ENCODE measurements around the gene C16orf89.
A peak's percentile ranks its signal among the peaks of the same experiment; 100 is the strongest.
"Not testable (repeated sequence)": the region's sequence is repeated elsewhere in the genome, so short reads cannot be mapped to it uniquely, and the experiment has no call there.

The C16orf89 gene

GRCh38 chr16:5097470-5098220 lies 31.9 kb upstream of the C16orf89 start, which contains the start of gene EEF2KMT:
Gene EEF2KMT, minus strand, starts transcription at chr16:5097795. Its CDS starts 56 bp downstream, at chr16:5097739.
- DNase-seq (ENCODE audit: low read depth in 1 of 2, low spot score in 1 of 2): peak; percentile 97 to 99
- H3K4me3 ChIP-seq (replicated peaks; ENCODE audit: insufficient read depth, low read length): peak within 1 kb of the TSS; percentile 75
- not testable (repeated sequence) for H3K27me3 ChIP-seq (ENCODE audit: insufficient read depth, poor library complexity, severe bottlenecking)
- peak within 1 kb of the TSS; percentile 63 for H3K27ac ChIP-seq (replicated peaks)

- not testable (repeated sequence) for H3K27me3 ChIP-seq (ENCODE audit: insufficient read depth, poor library complexity, severe bottlenecking)
- Histone ChIP-seq H3K4me3 (replicated peaks; ENCODE audit: insufficient read depth, low read length) (peak overlapping the region; percentile 75), H3K27ac (replicated peaks) (peak overlapping the region; percentile 63)
- peak in 1 of 2 experiments; percentile 33 for DNase-seq (ENCODE audit: low read depth in 1 of 2, low spot score in 1 of 2)
Measured at GRCh38 chr16:5097061-5097469, 31.3 kb upstream of the C16orf89 start.

GRCh38 chr16:5096437-5097060 lies 30.8 kb upstream of the C16orf89 start:
- H3K4me3 ChIP-seq (replicated peaks; ENCODE audit: insufficient read depth, low read length): peak overlapping the region; percentile 75
- not testable (repeated sequence) for H3K27ac ChIP-seq (replicated peaks); H3K27me3 ChIP-seq (ENCODE audit: insufficient read depth, poor library complexity, severe bottlenecking); DNase-seq (ENCODE audit: low read depth in 1 of 2, low spot score in 1 of 2)

- H3K27ac ChIP-seq (replicated peaks); H3K4me3 ChIP-seq (replicated peaks; ENCODE audit: insufficient read depth, low read length); DNase-seq (ENCODE audit: low read depth in 1 of 2, low spot score in 1 of 2); H3K27me3 ChIP-seq (ENCODE audit: insufficient read depth, poor library complexity, severe bottlenecking): not testable (repeated sequence)
- TF ChIP-seq REST (IDR thresholded peaks at IDR 0.05; ENCODE audit: insufficient replicate concordance, low read depth): peak; percentile 46
Measured at GRCh38 chr16:5095145-5095830, 29.5 kb upstream of the C16orf89 start.

- H3K27ac ChIP-seq (replicated peaks); H3K27me3 ChIP-seq (ENCODE audit: insufficient read depth, poor library complexity, severe bottlenecking); H3K4me3 ChIP-seq (replicated peaks; ENCODE audit: insufficient read depth, low read length); DNase-seq (ENCODE audit: low read depth in 1 of 2, low spot score in 1 of 2): not testable (repeated sequence)
Measured at GRCh38 chr16:5093746-5094145, 28.0 kb upstream of the C16orf89 start.

- DNase-seq (ENCODE audit: low read depth in 1 of 2, low spot score in 1 of 2); H3K27ac ChIP-seq (replicated peaks); H3K27me3 ChIP-seq (ENCODE audit: insufficient read depth, poor library complexity, severe bottlenecking); H3K4me3 ChIP-seq (replicated peaks; ENCODE audit: insufficient read depth, low read length): not testable (repeated sequence)
Measured at GRCh38 chr16:5093081-5093480, 27.3 kb upstream of the C16orf89 start.

GRCh38 chr16:5090592-5090991 lies 24.8 kb upstream of the C16orf89 start:
- H3K27me3 ChIP-seq (ENCODE audit: insufficient read depth, poor library complexity, severe bottlenecking); H3K4me3 ChIP-seq (replicated peaks; ENCODE audit: insufficient read depth, low read length); DNase-seq (ENCODE audit: low read depth in 1 of 2, low spot score in 1 of 2); H3K27ac ChIP-seq (replicated peaks): not testable (repeated sequence)

- H3K4me3 ChIP-seq (replicated peaks; ENCODE audit: insufficient read depth, low read length); H3K27me3 ChIP-seq (ENCODE audit: insufficient read depth, poor library complexity, severe bottlenecking); DNase-seq (ENCODE audit: low read depth in 1 of 2, low spot score in 1 of 2); H3K27ac ChIP-seq (replicated peaks): not testable (repeated sequence)
Measured at GRCh38 chr16:5089911-5090555, 24.3 kb upstream of the C16orf89 start.

GRCh38 chr16:5088936-5089335 lies 23.2 kb upstream of the C16orf89 start:
- not testable (repeated sequence) for H3K27me3 ChIP-seq (ENCODE audit: insufficient read depth, poor library complexity, severe bottlenecking)

GRCh38 chr16:5088086-5088790 lies 22.5 kb upstream of the C16orf89 start:
- not testable (repeated sequence) for H3K27ac ChIP-seq (replicated peaks); H3K27me3 ChIP-seq (ENCODE audit: insufficient read depth, poor library complexity, severe bottlenecking); DNase-seq (ENCODE audit: low read depth in 1 of 2, low spot score in 1 of 2); H3K4me3 ChIP-seq (replicated peaks; ENCODE audit: insufficient read depth, low read length)

More at GRCh38 chr16:5088936-5089335, 23.2 kb upstream of the C16orf89 start:
- DNase-seq (ENCODE audit: low read depth in 1 of 2, low spot score in 1 of 2); H3K4me3 ChIP-seq (replicated peaks; ENCODE audit: insufficient read depth, low read length); H3K27ac ChIP-seq (replicated peaks): not testable (repeated sequence)

- DNase-seq (ENCODE audit: low read depth in 1 of 2, low spot score in 1 of 2); H3K27ac ChIP-seq (replicated peaks); H3K4me3 ChIP-seq (replicated peaks; ENCODE audit: insufficient read depth, low read length); H3K27me3 ChIP-seq (ENCODE audit: insufficient read depth, poor library complexity, severe bottlenecking): not testable (repeated sequence)
Measured at GRCh38 chr16:5085716-5086115, 20.0 kb upstream of the C16orf89 start.
